ENCODE data around the gene CRYGA.
"Not testable (repeated sequence)": the region's sequence is repeated elsewhere in the genome, so short reads cannot be mapped to it uniquely, and the experiment has no call there.

The CRYGA gene

DNA sequence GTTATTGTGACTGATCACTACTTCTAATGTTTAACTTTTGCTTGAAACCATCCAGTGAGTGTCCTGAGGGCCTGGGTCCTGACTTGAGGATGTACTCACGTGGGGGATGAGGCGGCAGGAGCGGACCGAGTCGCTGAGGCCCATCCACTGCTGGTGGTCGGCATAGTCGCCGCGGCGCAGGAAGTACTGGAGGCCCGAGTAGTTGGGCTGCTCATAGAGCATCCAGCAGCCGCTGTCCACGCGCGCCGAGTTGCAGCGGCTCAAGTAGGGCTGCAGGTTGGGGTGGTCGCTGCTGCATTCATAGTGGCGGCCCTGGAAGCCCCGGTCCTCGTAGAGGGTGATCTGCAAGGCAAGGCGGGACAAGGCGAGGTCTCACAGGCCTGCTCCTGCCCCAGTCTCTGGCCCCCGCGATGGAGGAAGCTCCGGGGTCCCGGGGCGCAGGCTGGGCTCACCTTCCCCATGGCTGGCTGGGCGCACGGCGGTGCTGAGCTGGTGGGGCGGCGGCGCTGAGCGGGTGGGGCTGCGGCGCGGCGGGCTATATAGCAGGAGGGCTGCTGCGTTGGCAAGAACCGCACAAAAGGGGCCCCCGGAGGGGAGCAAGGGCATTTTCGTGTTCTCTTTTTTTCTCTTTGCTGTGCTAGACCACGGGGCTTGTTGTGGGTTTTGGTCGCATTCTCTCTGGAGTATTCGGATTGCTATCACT lies 39.2 kb downstream of the CRYGA start, which contains the start of gene CRYGD:
CRYGD (minus strand) TSS at position 512 of the 703 bp plus-strand sequence; CDS start at position 461, 51 bp downstream.
- not testable (repeated sequence) for DNase-seq

DNA sequence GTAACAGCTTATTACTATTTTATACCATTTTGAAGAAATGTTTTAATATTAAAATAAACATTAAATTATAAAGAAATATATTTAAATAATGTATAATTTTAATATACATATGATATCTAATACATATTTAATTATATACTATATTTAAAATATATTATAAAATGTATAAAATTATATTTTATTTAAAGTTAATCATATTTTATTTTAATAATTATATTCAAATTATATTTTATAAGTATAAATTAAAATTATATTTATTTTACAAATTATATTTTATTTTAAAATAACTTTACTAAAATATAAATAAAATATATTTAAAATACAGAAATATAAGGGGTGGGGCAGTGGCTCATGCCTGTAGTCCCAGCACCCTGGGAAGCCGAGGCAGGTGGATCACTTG lies 41.1 kb downstream of the CRYGA start:
- DNase-seq = no peak

DNA sequence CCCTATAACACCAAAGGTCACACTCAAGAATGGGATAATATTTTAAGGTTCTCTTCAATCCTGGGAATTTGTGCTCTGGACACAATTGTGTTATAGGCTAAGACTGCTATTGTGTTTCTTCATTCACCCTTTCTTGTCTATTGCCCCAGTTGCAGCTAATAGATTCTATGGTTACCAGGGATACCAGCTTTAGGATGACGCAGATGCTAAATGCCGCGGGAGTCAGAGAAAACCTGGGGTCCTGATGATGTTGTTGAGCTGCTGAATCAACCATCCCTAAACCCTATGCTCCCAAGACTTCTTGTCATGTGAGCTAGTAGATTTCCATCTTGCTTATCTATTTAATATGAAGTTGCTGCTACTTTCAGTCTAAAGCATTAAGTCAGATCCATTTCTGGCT lies 44.5 kb downstream of the CRYGA start:
- no peak for DNase-seq

DNA sequence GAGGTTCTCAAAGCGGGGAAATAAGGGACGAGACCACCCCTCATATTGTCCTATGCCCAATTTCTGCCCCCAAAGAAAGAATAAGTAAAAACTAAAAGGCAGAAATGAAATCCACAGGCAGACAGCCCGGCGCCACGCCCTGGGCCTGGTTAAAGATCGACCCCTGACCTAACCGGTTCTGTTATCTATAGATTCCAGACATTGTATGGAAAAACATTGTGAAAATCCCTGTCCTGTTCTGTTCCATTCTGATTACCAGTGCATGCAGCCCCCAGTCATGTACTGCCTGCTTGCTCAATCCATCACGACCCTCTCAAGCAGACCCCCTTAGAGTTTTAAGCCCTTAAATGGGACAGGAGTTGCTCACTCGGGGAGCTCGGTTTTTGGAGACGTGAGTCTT lies 46.0 kb downstream of the CRYGA start:
- DNase-seq = not testable (repeated sequence)

DNA sequence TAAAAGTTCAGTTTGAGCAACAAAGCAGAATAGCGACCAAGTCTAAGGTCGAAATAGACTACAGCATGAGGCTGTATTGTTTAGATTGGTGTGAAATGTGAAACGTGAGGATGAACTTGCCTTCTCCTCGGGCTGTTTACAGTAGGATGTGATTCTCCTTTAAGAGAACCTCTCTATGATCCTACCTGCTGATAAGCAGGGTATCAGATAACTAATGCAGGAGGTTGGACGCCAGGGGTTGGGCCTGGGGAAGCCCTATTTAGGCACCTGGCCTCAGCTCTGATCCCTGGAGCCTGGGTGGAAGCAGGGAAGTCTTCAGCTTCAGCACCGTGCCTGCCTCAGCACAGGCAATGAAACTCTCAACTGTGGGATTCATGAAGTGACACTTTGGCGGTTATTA lies 50.4 kb downstream of the CRYGA start:
- DNase-seq = no peak

DNA sequence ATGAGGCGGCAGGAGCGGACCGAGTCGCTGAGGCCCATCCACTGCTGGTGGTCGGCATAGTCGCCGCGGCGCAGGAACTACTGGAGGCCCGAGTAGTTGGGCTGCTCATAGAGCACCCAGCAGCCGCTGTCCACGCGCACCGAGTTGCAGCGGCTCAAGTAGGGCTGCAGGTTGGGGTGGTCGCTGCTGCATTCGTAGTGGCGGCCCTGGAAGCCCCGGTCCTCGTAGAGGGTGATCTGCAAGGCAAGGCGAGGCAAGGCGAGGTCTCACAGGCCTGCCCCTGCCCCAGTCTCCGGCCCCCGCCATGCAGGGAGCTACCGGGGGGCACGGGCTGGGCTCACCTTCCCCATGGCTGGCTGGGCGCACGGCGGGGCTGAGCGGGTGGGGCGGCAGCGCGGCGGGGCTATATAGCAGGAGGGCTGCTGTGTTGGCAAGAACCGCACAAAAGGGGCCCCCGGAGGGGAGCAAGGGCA lies 51.1 kb downstream of the CRYGA start:
- DNase-seq = not testable (repeated sequence)
